Activated CD4-positive, alpha-beta memory T cell treated with anti-CD3 and anti-CD28 coated beads, Interleukin-2, amount 10 ng/mL, durations not matched to agents 7 days and 5 days (primary cell): Measurements from ENCODE around the gene PCOLCE2. TPM values are rescaled to one million over a fixed set of nuclear protein-coding genes. Genes with fewer than 3 reads are reported as not detected.

Source experiments
- CTCF ChIA-PET: fragments of 350-600 bp; sonication (Branson Sonifier 250); formaldehyde crosslinking; loops from one replicate; lab custom pipeline; 2021; ENCODE audit warnings: antibody characterized with exemption, inconsistent platforms; lab: Charles Lee
- POLR2A ChIA-PET: fragments of 350-600 bp; sonication (Branson Sonifier 250); formaldehyde crosslinking; loops from one replicate; lab custom pipeline; 2021; ENCODE audit warnings: antibody characterized with exemption; lab: Charles Lee
- DNase-seq: peaks from one replicate; pipeline ENCODE4 v3.0.0-alpha.2; 2020
- H3K27ac Mint-ChIP-seq: one replicate; pipeline ENCODE4 v1.8.0; 2021; ENCODE audit warnings: mild to moderate bottlenecking, mixed read lengths
- H3K27me3 Mint-ChIP-seq: one replicate; pipeline ENCODE4 v1.8.0; 2021; ENCODE audit warnings: mixed read lengths
- H3K36me3 Mint-ChIP-seq: one replicate; pipeline ENCODE4 v1.8.0; 2021; ENCODE audit warnings: low read depth, mixed read lengths
- H3K4me1 Mint-ChIP-seq: one replicate; pipeline ENCODE4 v1.8.0; 2021; ENCODE audit warnings: mixed read lengths
- H3K4me3 Mint-ChIP-seq: one replicate; pipeline ENCODE4 v1.8.0; 2021; ENCODE audit warnings: mild to moderate bottlenecking, mixed read lengths
- H3K9me3 Mint-ChIP-seq: one replicate; pipeline ENCODE4 v1.8.0; 2021; ENCODE audit warnings: mixed read lengths
- total RNA-seq, 2 experiments: library from RNA; stranded (reverse); gene quantifications; one replicate each; pipeline ENCODE4 v1.2.3, GENCODE V29; 2021

Gene PCOLCE2
- total RNA-seq, 2 experiments from 2014 or later, result 0.38 TPM; not detected in 1

GRCh38 chr3:142809259-142809658, 79.6 kb downstream of the PCOLCE2 start:
- no peak overlapping the region for H3K27ac Mint-ChIP-seq
- no peaks in the 10 kb centered on the region for H3K36me3 Mint-ChIP-seq
- H3K9me3 Mint-ChIP-seq, result no peaks in the 10 kb centered on the region
- ChIA-PET POLR2A (no interaction called here), CTCF (no interaction called here)
- H3K27me3 Mint-ChIP-seq, result peaks cover 9% of the 10 kb centered on the region
- no peak overlapping the region for H3K4me3 Mint-ChIP-seq
- DNase-seq, result no peak
- peaks cover 8% of the 10 kb centered on the region for H3K4me1 Mint-ChIP-seq

- peaks cover 7% of the 10 kb centered on the region for H3K27me3 Mint-ChIP-seq
- H3K27ac Mint-ChIP-seq, result no peak overlapping the region
- ChIA-PET CTCF (interaction anchor here (1.2 kb wide), 1 partner anchor 52 kb away, joined by 4 read pairs; no protein-coding TSS in a partner anchor), POLR2A (no interaction called here)
- peaks cover 8% of the 10 kb centered on the region for H3K4me1 Mint-ChIP-seq
- H3K36me3 Mint-ChIP-seq, result no peaks in the 10 kb centered on the region
- no peak overlapping the region for H3K4me3 Mint-ChIP-seq
- DNase-seq, result no peak
- no peaks in the 10 kb centered on the region for H3K9me3 Mint-ChIP-seq
These were observed 80.6 kb downstream of the PCOLCE2 start for GRCh38 chr3:142808103-142808917.

- ChIA-PET CTCF (no interaction called here), POLR2A (no interaction called here)
- Mint-ChIP-seq H3K4me1 (no peaks in the 10 kb centered on the region), H3K4me3 (no peak overlapping the region), H3K36me3 (no peaks in the 10 kb centered on the region), H3K27me3 (no peaks in the 10 kb centered on the region), H3K27ac (no peak overlapping the region), H3K9me3 (no peaks in the 10 kb centered on the region)
- DNase-seq, result no peak
These were observed 86.0 kb downstream of the PCOLCE2 start for GRCh38 chr3:142802891-142803290.

- H3K36me3 Mint-ChIP-seq, result no peaks in the 10 kb centered on the region
- no peak overlapping the region for H3K27ac Mint-ChIP-seq
- CTCF ChIA-PET, result no interaction called here
- DNase-seq, result no peak
- no peak overlapping the region for H3K4me3 Mint-ChIP-seq
- no peaks in the 10 kb centered on the region for H3K9me3 Mint-ChIP-seq
- no peaks in the 10 kb centered on the region for H3K4me1 Mint-ChIP-seq
- H3K27me3 Mint-ChIP-seq, result no peaks in the 10 kb centered on the region
- POLR2A ChIA-PET, result no interaction called here
These were observed 87.1 kb downstream of the PCOLCE2 start for GRCh38 chr3:142801746-142802145.

- POLR2A ChIA-PET, result no interaction called here
These were observed 92.1 kb downstream of the PCOLCE2 start for GRCh38 chr3:142796823-142797222.

GRCh38 chr3:142795332-142795731, 93.6 kb downstream of the PCOLCE2 start:
- H3K9me3 Mint-ChIP-seq, result no peaks in the 10 kb centered on the region
- H3K4me3 Mint-ChIP-seq, result no peak overlapping the region
- H3K4me1 Mint-ChIP-seq, result no peaks in the 10 kb centered on the region
- H3K27ac Mint-ChIP-seq, result no peak overlapping the region
- CTCF ChIA-PET, result no interaction called here
- POLR2A ChIA-PET, result no interaction called here
- no peaks in the 10 kb centered on the region for H3K27me3 Mint-ChIP-seq
- no peak for DNase-seq
- H3K36me3 Mint-ChIP-seq, result no peaks in the 10 kb centered on the region

More at GRCh38 chr3:142796823-142797222, 92.1 kb downstream of the PCOLCE2 start:
- Mint-ChIP-seq H3K4me3 (no peak overlapping the region), H3K27ac (no peak overlapping the region), H3K36me3 (no peaks in the 10 kb centered on the region), H3K27me3 (no peaks in the 10 kb centered on the region), H3K9me3 (no peaks in the 10 kb centered on the region), H3K4me1 (no peaks in the 10 kb centered on the region)
- no peak for DNase-seq
- CTCF ChIA-PET, result no interaction called here

GRCh38 chr3:142794508-142794907, 94.4 kb downstream of the PCOLCE2 start:
- DNase-seq, result no peak
- H3K27ac Mint-ChIP-seq, result no peak overlapping the region
- ChIA-PET POLR2A (no interaction called here), CTCF (no interaction called here)
- no peaks in the 10 kb centered on the region for H3K27me3 Mint-ChIP-seq
- H3K4me1 Mint-ChIP-seq, result no peaks in the 10 kb centered on the region
- no peaks in the 10 kb centered on the region for H3K36me3 Mint-ChIP-seq
- no peak overlapping the region for H3K4me3 Mint-ChIP-seq
- H3K9me3 Mint-ChIP-seq, result no peaks in the 10 kb centered on the region

- peaks cover 3% of the 10 kb centered on the region for H3K27me3 Mint-ChIP-seq
- H3K27ac Mint-ChIP-seq, result no peak overlapping the region
- H3K36me3 Mint-ChIP-seq, result no peaks in the 10 kb centered on the region
- no peak overlapping the region for H3K4me3 Mint-ChIP-seq
- POLR2A ChIA-PET, result no interaction called here
- no peaks in the 10 kb centered on the region for H3K4me1 Mint-ChIP-seq
- H3K9me3 Mint-ChIP-seq, result no peaks in the 10 kb centered on the region
- CTCF ChIA-PET, result interaction anchor here (0.6 kb wide), 1 partner anchor 24 kb away, joined by 4 read pairs; no protein-coding TSS in a partner anchor
- DNase-seq, result no peak
These were observed 101.2 kb downstream of the PCOLCE2 start for GRCh38 chr3:142787719-142788118.

GRCh38 chr3:142785996-142786395, 102.9 kb downstream of the PCOLCE2 start:
- CTCF ChIA-PET, result no interaction called here
- DNase-seq, result no peak
- Mint-ChIP-seq H3K4me1 (no peaks in the 10 kb centered on the region), H3K27ac (no peak overlapping the region), H3K36me3 (no peaks in the 10 kb centered on the region), H3K9me3 (no peaks in the 10 kb centered on the region), H3K4me3 (no peak overlapping the region), H3K27me3 (peaks cover 3% of the 10 kb centered on the region)
- POLR2A ChIA-PET, result no interaction called here

GRCh38 chr3:142784228-142784627, 104.7 kb downstream of the PCOLCE2 start:
- Mint-ChIP-seq H3K4me3 (no peak overlapping the region), H3K27me3 (peaks cover 3% of the 10 kb centered on the region), H3K27ac (no peak overlapping the region), H3K4me1 (no peaks in the 10 kb centered on the region), H3K36me3 (no peaks in the 10 kb centered on the region), H3K9me3 (no peaks in the 10 kb centered on the region)
- DNase-seq, result no peak
- POLR2A ChIA-PET, result no interaction called here
- CTCF ChIA-PET, result no interaction called here

GRCh38 chr3:142782616-142783015, 106.3 kb downstream of the PCOLCE2 start:
- POLR2A ChIA-PET, result no interaction called here

GRCh38 chr3:142779591-142779990, 109.3 kb downstream of the PCOLCE2 start:
- Mint-ChIP-seq H3K27me3 (no peaks in the 10 kb centered on the region), H3K4me1 (no peaks in the 10 kb centered on the region), H3K4me3 (no peak overlapping the region), H3K36me3 (no peaks in the 10 kb centered on the region), H3K27ac (no peak overlapping the region), H3K9me3 (no peaks in the 10 kb centered on the region)
- POLR2A ChIA-PET, result no interaction called here
- no peak for DNase-seq
- CTCF ChIA-PET, result no interaction called here

More at GRCh38 chr3:142782616-142783015, 106.3 kb downstream of the PCOLCE2 start:
- no peak for DNase-seq
- Mint-ChIP-seq H3K27ac (no peak overlapping the region), H3K27me3 (peaks cover under 1% of the 10 kb centered on the region), H3K36me3 (no peaks in the 10 kb centered on the region), H3K9me3 (no peaks in the 10 kb centered on the region), H3K4me1 (no peaks in the 10 kb centered on the region), H3K4me3 (no peak overlapping the region)
- CTCF ChIA-PET, result no interaction called here

- DNase-seq, result no peak
These were observed 110.3 kb downstream of the PCOLCE2 start for GRCh38 chr3:142778541-142778940.

GRCh38 chr3:142777927-142778326, 111.0 kb downstream of the PCOLCE2 start:
- H3K4me1 Mint-ChIP-seq, result no peaks in the 10 kb centered on the region
- H3K27ac Mint-ChIP-seq, result no peak overlapping the region
- ChIA-PET CTCF (no interaction called here), POLR2A (no interaction called here)
- no peak overlapping the region for H3K4me3 Mint-ChIP-seq
- no peak for DNase-seq
- H3K36me3 Mint-ChIP-seq, result no peaks in the 10 kb centered on the region
- no peaks in the 10 kb centered on the region for H3K27me3 Mint-ChIP-seq
- H3K9me3 Mint-ChIP-seq, result no peaks in the 10 kb centered on the region

More at GRCh38 chr3:142778541-142778940, 110.3 kb downstream of the PCOLCE2 start:
- H3K9me3 Mint-ChIP-seq, result no peaks in the 10 kb centered on the region
- H3K27me3 Mint-ChIP-seq, result no peaks in the 10 kb centered on the region
- CTCF ChIA-PET, result no interaction called here
- H3K27ac Mint-ChIP-seq, result no peak overlapping the region
- H3K36me3 Mint-ChIP-seq, result no peaks in the 10 kb centered on the region
- H3K4me3 Mint-ChIP-seq, result no peak overlapping the region
- H3K4me1 Mint-ChIP-seq, result no peaks in the 10 kb centered on the region
- POLR2A ChIA-PET, result no interaction called here
